HG03097 (cell line): ENCODE data around the gene CHI3L2.

Experiments used
- ATAC-seq: cut with Tn5 transposase; IDR thresholded peaks from one replicate; pipeline ENCODE4 v1.9.1; 2021; ENCODE audit not compliant: unreplicated experiment, low FRiP score

The CHI3L2 gene

GRCh38 chr1:111242805-111243523 is 15.5 kb downstream of the CHI3L2 start:
- no peak for ATAC-seq

GRCh38 chr1:111247125-111247838 is 19.8 kb downstream of the CHI3L2 start:
- no peak for ATAC-seq

GRCh38 chr1:111249960-111250359 is 22.4 kb downstream of the CHI3L2 start:
- ATAC-seq: no peak

- no peak for ATAC-seq
These were observed 24.1 kb downstream of the CHI3L2 start for GRCh38 chr1:111251570-111251969.

- no peak for ATAC-seq
These were observed 25.3 kb downstream of the CHI3L2 start for GRCh38 chr1:111252786-111253185.

- ATAC-seq: no peak
These were observed 26.4 kb downstream of the CHI3L2 start for GRCh38 chr1:111253876-111254275.

GRCh38 chr1:111256988-111257658 is 29.6 kb downstream of the CHI3L2 start:
- no peak for ATAC-seq

- ATAC-seq: no peak
These were observed 40.4 kb downstream of the CHI3L2 start for GRCh38 chr1:111267801-111268508.

GRCh38 chr1:111269825-111270406 is 42.4 kb downstream of the CHI3L2 start:
- no peak for ATAC-seq

- no peak for ATAC-seq
These were observed 43.4 kb downstream of the CHI3L2 start for GRCh38 chr1:111270771-111271463.

GRCh38 chr1:111271464-111271801 is 43.9 kb downstream of the CHI3L2 start:
- no peak for ATAC-seq

- no peak for ATAC-seq
These were observed 44.6 kb downstream of the CHI3L2 start for GRCh38 chr1:111272081-111272480.

GRCh38 chr1:111274653-111275052 is 47.1 kb downstream of the CHI3L2 start:
- ATAC-seq: no peak

GRCh38 chr1:111275079-111275478 is 47.6 kb downstream of the CHI3L2 start:
- no peak for ATAC-seq

- ATAC-seq: no peak
These were observed 48.4 kb downstream of the CHI3L2 start for GRCh38 chr1:111275780-111276433.

- ATAC-seq: no peak
These were observed 51.6 kb downstream of the CHI3L2 start for GRCh38 chr1:111279144-111279543.

- ATAC-seq: no peak
These were observed 52.8 kb downstream of the CHI3L2 start for GRCh38 chr1:111280267-111280666.

- ATAC-seq: no peak
These were observed 53.9 kb downstream of the CHI3L2 start for GRCh38 chr1:111281411-111281810.

- no peak for ATAC-seq
These were observed 56.3 kb downstream of the CHI3L2 start for GRCh38 chr1:111283838-111284237.

- ATAC-seq: no peak
These were observed 58.4 kb downstream of the CHI3L2 start for GRCh38 chr1:111285879-111286278.
